Stimulated activated CD4-positive, alpha-beta T cell treated with anti-CD3 and anti-CD28 coated beads, Interleukin-2, amount 100 ng/mL, for 24 hours (primary cell): ENCODE results near the gene CCDC142.
"Not testable (repeated sequence)": the region's sequence is repeated elsewhere in the genome, so short reads cannot be mapped to it uniquely, and the experiment has no call there.

Source experiments
- DNase-seq, 2 donors: peaks; one replicate each; pipeline ENCODE4 v3.0.0-alpha.2; 2020

CCDC142 gene

DNA sequence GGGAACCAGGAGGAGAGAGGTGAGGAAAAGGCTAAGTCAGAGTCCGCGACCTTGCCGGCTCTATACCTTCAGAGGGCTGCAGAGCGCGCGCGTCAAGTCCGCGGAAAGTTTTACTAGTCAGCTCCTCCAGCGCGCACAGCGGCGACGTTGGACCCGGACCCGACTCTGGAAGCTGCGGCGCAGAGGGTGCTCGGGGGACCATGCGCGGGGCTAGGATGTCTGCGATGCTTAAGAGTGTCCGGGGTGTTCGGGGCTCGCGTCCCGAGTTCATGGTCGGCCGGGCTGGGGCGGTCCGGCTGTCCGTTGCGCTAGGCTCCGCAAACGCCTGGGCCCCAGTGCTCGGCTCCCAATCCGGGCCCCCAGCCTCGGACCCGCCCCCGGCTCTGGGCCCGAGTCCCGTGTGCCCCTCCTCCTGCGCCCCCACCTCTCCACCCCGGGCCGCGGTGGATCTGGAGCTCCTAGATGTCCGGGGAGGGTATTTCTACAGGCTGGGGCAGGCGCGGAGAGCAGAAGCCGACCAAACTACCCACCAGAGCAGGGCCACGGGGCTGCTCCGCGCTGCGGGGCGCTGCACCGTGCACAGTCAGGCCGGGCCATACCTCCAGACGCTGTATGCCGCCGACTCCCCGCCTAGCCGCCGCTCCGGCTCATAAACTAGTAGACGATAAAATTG, 16.6 kb upstream of the CCDC142 start, which contains the start of gene LBX2:
LBX2 (minus strand) TSS at position 337 of the 673 bp plus-strand sequence; CDS start at position 271, 66 bp downstream.
- DNase-seq: peak in 1 of 2 donors; percentile 63

DNA sequence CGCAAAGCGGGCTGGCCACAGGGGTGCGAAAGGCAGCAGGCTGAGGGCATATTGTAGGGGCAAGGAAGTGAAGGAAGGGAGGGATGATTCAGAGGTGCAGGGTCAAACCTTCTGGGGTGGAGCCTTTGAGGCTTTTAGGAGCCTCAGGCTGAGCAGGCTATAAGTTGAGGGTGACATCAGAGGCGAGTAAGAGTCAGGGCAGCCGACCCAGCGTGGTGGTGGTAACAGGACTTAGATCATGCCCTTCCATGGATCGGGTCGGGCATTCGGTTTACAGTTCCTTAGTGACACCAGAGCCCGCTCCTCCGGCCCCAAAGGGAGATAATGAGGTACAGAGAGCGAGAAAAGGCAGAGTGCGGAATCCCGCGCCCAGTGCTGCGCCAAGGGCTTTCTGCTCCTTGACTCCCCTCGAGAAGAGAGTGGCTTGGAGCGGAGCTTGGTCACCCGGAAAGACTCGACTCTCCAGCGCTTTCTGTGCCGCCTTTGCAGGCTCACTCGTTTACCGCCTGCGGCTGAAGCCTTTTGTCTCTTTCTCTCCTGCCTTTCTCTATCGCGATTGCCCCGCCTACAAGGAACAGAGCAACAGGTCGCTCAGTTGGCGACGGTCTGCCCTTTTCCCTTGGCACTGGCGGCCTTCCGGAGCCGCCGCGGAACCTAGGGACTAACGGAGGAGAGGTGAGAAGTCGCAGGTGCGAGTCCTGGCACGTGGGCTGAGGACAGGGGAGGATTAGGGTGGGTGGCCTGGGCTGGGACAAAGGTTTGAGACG, 15.9 kb upstream of the CCDC142 start:
- DNase-seq: peak in 1 of 2 donors; percentile 40

GRCh38 chr2:74497777-74498499, 15.1 kb upstream of the CCDC142 start:
- DNase-seq: peak in 1 of 2 donors; percentile 57

DNA sequence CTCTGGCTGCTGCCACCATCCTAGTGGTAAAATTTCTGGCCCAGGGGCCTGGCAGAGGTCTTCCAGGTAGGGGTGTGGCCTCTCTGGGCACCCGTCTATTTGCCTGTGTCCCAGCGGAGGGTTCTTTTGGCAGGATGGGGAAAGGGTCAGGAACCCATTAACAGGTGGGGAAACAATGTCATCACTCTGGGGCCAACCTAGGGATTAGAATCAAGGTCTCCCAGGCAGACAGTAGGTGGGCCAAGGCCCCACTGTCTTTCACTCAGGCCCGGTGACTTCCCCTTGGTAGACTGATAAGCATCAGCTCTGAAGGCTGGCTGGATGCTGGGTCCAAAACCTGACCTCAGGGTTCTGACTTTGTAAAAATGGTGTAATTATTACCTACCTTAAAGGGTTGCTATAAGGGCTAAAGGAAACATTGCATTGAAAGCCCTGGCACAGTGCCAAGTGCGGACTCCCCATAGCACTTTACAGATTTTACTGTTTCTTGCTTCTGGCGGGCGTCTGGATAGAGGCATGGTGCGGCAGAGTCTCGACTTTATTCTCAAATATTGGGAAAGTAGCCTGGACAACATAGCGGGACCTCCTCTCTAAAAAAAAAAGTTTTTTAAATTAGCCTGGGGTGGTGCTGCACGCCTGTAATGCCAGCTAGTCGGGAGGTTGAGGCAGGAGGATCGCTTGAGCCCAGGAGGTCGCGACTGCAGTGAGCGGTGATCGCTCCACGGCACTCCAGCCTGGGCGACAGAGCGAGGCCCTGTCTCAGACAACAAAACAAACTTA, 14.4 kb upstream of the CCDC142 start:
- DNase-seq: no peak

- no peak for DNase-seq
These were observed 12.6 kb upstream of the CCDC142 start for GRCh38 chr2:74495440-74495839.

DNA sequence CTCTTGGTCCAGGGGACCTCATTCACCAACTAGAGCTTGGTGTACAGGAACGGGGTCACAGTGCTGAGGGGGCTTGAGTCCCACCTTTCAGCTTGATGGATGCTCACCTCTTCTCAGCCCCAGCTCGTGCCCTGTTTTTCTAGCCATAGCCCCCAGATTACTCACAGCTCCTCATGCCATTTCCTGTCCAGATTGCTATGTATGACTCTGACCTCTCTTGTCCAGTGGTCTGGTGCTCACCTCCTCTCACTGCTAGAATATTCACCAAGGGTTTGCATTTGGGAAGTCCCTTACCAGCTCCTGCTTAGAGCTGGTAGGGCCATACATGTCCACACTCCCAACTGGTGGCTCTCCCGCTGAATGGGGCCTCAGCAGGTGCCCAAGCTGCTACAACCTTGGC, 10.7 kb upstream of the CCDC142 start:
- DNase-seq: no peak

DNA sequence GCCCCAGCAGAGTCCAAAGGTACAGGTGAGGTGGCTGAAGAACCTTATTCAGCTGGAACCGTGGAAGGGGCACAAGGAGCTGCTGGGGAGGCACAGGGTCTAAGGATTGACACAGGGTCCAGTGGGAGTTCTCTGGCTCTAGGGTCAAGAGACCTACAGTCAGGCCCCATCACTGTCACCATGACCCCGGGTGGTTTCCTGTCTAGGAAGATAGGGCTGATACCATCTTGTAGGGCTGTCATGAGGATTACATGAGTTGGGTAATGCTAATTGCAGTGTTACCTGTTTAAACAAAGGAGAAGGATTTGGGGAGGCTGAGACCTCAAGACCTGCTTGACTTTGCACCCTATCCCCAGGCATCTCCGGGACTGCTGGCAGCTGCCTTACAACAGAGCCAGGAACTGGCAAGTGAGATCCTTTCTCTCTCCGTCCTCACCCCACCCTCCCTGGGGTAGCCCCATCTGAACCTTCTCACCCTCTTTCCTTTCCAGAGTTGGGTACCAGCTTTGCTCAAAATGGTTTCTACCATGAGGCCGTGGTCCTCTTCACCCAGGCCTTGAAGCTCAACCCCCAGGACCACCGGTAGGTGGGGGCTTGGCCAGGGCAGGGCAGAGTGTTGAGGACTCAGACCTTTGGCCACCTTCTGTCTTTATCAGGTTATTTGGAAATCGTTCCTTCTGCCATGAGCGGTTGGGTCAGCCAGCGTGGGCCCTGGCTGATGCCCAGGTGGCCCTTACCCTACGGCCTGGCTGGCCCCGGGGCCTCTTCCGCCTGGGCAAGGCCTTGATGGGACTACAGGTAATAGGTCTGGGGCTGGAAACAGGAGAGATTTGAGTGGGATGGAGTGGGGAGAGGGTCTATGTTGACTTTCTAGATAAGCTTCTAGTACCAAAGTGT, 9.1 kb upstream of the CCDC142 start:
- DNase-seq: no peak

DNA sequence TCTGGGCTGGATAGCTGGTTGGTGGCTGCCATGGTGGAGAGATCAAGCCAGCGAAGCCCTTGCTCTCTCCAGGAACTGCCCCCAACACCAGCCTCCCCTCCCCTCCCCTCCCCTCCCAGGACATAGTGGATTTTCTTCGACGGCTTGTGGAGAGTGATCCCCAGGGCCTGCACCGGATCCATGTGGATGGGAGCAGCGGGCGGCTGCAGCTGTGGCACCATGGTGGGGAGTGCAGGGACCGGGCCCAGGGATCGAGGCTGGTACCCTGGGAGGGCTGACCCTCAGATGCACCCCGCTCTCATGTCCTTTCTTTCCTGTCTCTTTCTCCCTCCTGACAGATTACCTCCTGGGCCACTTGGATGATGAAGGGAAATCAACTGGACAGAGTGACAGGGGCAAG, 7.1 kb upstream of the CCDC142 start:
- no peak for DNase-seq

GRCh38 chr2:74488643-74489481, 6.1 kb upstream of the CCDC142 start:
- no peak for DNase-seq

DNA sequence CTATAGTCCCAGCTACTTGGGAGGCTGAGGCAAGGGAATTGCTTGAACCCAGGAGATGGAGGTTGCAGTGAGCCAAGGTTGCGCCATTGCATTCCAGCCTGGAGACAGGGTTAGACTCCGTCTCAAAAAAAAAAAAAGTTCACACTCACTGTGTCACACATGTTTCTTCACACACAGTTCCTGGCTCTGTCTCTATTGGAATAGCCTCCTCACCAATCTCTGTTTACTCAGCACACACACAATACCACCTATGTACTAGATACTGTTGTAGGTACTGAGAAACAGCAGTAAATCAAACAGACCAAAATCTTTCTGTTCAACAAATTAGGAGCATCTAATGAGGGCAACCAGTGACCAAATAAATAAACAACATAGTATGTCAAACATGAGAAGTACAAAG, 3.3 kb upstream of the CCDC142 start:
- DNase-seq: no peak

GRCh38 chr2:74483675-74484164, 922 bp upstream of the CCDC142 start:
- DNase-seq: not testable (repeated sequence)

DNA sequence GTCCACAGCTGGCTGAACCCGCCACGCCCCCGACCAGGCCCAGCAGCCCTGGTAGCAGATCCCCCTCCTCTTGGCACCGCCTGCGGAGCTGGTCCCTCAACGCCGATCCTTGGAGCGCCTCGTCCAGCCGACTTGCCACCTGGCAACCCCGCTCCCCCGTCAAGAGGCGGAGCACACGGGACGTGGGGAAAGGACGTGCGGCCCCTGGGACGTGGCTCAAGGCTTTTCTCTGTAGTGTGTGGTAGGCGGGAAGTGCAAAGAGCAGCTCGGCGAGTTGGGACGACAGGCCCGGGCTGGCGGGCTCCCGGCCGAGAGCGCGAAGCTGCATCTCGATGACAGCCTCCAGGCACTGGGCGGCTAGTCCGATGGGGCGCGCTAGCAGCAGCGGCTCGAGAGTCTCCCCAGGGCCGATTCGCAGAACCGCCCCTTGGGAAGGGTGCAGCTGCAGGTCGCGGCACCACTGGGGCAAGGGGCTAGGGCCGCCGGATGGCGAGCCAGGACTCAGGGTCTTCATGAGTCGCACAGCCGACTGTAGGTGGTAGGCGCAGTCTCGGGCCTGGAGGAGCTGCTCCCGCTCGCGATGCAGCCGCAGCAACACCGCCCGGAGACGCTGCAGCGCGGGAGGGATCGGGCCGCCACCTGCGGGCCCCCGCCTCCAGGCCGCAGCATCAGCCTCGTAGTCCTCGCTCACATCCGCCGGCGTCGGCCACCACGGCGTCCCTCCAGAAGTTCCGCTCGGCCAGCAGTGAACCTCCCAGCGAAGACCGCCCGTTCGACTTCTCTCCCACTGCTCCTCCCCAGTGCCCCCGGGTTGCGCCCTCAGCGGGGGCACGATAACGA, 617 bp downstream of the CCDC142 start:
- peak; percentile 61 to 63 for DNase-seq

DNA sequence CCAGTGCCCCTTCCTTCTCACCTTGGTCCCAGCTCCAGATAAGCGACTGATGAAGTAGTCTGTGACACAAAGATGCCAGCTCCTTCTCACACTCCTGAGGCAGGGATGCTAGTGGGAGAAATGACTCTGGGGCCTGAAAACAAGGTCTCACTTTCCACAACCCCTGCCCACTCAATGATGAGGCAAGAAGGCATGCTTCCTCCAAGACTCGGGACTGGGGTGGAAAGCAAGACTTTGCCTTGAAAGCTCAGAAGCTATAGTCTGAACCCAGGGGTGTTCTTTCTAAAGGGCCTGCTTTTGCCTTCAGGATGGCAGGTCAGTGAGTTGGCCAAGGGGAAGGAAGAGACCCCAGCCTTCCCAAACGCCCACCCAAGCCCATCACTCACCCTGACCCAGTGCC, 1.4 kb downstream of the CCDC142 start:
- DNase-seq: no peak

- no peak for DNase-seq
These were observed 7.9 kb downstream of the CCDC142 start for GRCh38 chr2:74474899-74475298.

- no peak for DNase-seq
These were observed 8.3 kb downstream of the CCDC142 start for GRCh38 chr2:74474481-74474880.

DNA sequence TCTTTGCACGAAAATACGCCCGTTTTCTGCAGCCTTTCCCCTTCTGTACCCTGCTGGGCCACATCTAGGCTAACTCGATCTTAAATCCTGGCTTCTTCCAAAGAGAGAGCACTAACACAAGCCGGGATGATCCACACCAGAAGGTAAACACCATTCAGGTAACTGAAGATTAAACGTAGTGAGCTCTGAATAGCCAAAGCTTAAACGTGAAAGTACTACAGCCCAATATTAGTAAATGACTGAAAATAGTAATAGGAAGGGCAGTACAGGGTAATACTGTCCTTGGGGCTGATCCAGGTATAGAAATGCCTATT, 9.9 kb downstream of the CCDC142 start:
- DNase-seq: no peak

- DNase-seq: peak; percentile 97 to 98
These were observed 10.5 kb downstream of the CCDC142 start, which contains the start of gene MRPL53 for GRCh38 chr2:74472086-74472944. Gene MRPL53 (minus strand): TSS chr2:74472680. CDS start chr2:74472660, 20 bp downstream.

- DNase-seq: no peak
These were observed 11.3 kb downstream of the CCDC142 start for GRCh38 chr2:74471332-74472065.
